DMS 273 (cell line): ENCODE measurements around the gene ZNF892.
"Not testable (repeated sequence)": the region's sequence is repeated elsewhere in the genome, so short reads cannot be mapped to it uniquely, and the experiment has no call there.

Source experiments
- DNase-seq: peaks from one replicate; lab custom pipeline; 2025; ENCODE audit not compliant: unreplicated experiment; lab: John Stamatoyannopoulos, UW

ZNF892 gene

DNA sequence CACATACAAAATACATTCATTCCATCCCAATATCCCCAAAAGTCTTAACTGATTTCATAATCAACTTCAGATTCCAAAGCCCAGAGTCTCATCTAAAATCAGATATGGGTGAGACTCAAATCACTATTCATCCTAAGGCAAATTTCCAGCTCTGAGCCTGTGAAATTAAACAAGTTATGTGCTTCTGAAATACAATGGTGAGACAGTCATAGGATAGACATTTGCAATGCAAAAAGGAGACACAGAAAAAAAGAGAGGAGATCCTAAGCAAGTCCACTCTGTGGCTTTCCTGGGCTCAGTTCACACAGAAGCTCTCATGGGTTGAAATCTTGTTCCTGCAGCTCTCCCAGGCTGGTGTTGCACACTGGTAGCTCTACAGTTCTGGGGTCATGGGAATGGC is 18.3 kb downstream of the ZNF892 start:
- DNase-seq = no peak

DNA sequence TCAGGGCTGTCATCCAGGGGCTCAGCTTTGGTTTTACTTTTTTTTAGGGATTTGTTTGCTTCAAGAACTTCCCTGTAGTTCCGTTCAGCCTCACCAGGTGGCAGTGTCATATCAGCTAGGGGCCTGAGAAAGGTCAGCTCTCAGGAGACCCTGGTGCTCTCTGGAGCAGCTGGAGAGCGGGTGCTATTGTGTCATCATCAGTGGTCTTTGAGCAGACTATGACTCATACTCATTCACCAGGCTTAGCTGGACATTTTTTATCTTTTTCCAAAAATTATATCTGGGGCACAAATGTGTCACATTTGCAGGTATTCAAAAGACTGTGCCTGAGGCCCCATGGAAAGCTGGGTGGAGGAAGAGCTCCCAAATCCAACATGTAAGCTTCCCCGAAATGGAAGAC is 24.4 kb downstream of the ZNF892 start:
- peak; percentile 89 for DNase-seq

- no peak for DNase-seq
Measured at GRCh38 chr2:95232232-95232631, 24.9 kb downstream of the ZNF892 start.

- DNase-seq = no peak
Measured at GRCh38 chr2:95234286-95234785, 27.0 kb downstream of the ZNF892 start.

GRCh38 chr2:95234816-95235215 is 27.5 kb downstream of the ZNF892 start:
- no peak for DNase-seq

- no peak for DNase-seq
Measured at GRCh38 chr2:95238131-95238530, 30.8 kb downstream of the ZNF892 start.

DNA sequence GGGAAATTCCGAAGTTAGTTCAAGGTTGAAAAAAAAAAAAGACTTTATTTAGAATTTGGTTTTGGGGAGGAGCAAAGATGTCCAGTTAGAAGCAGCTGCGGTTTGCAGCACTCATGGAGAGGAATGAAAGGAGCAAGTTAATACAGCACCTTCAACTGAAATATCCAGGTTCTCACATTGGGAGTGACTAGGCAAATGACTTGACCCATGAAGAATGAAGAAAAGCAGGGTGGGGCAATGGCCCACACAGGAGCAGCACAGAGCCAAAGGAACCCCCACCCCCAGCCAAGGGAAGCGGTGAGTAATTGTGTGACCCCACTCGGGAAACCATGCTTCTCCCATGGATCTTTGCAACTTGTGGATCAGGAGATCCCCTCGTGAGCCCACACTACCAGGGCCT is 32.8 kb downstream of the ZNF892 start:
- no peak for DNase-seq

GRCh38 chr2:95240556-95240955 is 33.2 kb downstream of the ZNF892 start:
- no peak for DNase-seq

DNA sequence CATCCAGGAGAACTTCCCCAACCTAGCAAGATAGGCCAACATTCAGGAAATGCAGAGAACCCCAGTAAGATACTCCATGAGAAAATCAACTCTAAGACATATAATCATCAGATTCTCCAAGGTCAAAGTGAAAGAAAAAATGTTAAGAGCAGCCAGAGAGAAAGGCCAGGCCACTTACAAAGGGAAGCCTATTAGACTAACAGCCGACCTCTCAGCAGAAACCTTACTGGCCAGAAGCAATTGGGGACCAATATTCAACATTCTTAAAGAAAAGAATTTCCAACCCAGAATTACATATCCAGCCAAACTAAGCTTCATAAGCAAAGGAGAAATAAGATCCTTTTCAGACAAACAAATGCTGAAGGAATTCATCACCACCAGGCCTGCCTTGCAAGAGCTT is 34.8 kb downstream of the ZNF892 start:
- not testable (repeated sequence) for DNase-seq
